ENCODE results near the gene HBA1.
"Not testable (repeated sequence)": the region's sequence is repeated elsewhere in the genome, so short reads cannot be mapped to it uniquely, and the experiment has no call there.

Gene HBA1

DNA sequence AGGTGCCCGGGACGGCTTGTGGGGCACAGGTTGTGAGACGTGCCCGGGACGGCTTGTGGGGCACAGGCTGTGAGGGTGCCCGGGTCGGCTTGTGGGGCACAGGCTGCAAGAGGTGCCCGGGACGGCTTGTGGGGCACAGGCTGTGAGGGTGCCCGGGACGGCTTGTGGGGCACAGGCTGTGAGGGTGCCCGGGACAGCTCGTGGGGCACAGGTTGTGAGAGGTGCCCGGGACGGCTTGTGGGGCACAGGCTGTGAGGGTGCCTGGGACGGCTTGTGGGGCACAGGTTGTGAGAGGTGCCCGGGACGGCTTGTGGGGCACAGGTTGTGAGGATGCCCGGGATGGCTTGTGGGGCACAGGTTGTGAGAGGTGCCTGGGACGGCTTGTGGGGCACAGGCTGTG, 16.2 kb upstream of the HBA1 start:
- DNase-seq = not testable (repeated sequence)

DNA sequence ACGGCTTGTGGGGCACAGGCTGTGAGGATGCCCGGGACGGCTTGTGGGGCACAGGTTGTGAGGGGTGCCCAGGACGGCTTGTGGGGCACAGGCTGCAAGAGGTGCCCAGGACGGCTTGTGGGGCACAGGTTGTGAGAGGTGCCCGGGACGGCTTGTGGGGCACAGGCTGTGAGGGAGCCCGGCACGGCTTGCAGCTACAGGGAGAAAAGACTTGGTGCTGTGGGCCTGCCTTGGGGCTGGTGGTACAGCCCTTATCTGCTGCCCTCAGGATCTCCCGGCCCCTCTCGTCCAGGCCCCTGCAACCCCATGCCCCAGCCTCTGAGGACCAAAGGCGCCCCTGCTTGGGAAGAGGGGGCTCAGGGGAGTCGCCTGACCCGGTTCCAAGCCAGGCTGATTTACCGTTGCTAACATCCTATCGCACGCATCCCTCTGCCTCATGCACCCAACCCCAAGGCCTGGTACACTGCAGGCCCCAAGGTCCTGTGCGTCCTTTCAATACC, 15.7 kb upstream of the HBA1 start:
- DNase-seq = no peak

DNA sequence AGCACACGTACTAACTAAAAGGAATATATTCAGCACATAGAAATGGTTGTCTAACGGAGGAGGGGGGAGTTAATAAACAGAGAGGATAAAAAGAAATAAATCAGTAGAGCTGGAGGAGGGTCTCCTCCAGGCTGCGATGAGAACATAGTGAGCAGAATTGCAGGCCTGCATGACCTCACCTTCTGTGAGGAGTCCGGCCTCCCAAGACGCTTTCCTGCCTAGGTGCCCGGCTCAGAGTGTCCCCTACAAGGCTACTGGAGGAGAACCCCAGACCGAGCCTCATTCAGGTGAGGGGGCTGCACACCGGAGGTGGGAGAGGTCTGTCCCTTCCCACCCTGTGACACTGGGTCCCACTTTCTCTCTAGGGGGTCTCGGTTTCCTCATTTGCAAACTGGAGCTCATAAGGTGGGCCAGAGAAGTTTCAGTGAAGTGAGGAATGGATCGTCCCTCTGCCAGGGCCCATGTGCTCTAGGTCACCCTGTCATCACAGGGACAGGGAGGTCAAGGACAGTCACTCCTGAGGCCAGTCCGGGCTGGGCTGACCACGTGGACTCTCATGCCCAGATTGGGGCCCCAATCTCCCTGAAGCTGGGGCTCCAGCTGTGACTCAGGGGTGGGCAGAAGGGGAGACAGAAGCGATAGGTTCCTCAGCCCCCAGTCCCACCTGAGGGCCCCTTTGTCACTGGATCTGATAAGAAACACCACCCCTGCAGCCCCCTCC, 14.0 kb upstream of the HBA1 start:
- no peak for DNase-seq

DNA sequence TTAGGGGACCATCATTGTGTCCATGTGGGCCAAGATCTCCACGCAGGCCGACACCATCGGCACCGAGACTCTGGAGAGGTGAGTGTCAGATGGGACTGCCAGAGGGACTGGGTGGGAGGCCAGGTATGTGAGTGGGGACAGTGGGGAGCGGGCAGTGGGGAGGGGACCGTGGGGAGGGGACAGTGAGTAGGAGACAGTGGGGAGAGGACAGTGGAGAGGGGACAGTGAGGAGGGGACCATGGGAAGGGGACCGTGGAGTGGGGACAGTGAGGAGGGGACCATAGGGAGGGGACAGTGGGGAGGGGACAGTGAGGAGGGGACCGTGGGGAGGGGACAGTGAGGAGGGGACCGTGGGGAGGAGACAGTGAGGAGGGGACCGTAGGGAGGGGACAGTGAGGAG, 13.3 kb upstream of the HBA1 start:
- DNase-seq = not testable (repeated sequence)

DNA sequence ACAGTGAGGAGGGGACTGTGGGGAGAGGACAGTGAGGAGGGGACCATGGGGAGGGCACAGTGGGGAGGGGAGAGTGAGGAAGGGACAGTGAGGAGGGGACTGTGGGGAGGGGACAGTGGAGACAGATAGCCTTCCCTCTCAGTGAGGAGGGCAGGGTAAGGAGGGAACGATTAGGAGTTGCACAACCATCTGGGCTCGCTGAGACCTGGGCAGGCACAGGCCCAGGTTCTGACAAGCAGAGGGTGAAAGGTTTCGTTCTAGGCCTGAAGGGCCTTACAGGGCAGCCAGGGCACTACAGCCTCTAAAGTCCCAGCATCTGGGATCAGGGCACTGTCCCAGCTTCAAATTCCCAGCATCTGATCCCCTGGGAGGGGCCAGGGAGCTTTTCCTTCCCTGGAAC, 12.8 kb upstream of the HBA1 start:
- DNase-seq = not testable (repeated sequence)

DNA sequence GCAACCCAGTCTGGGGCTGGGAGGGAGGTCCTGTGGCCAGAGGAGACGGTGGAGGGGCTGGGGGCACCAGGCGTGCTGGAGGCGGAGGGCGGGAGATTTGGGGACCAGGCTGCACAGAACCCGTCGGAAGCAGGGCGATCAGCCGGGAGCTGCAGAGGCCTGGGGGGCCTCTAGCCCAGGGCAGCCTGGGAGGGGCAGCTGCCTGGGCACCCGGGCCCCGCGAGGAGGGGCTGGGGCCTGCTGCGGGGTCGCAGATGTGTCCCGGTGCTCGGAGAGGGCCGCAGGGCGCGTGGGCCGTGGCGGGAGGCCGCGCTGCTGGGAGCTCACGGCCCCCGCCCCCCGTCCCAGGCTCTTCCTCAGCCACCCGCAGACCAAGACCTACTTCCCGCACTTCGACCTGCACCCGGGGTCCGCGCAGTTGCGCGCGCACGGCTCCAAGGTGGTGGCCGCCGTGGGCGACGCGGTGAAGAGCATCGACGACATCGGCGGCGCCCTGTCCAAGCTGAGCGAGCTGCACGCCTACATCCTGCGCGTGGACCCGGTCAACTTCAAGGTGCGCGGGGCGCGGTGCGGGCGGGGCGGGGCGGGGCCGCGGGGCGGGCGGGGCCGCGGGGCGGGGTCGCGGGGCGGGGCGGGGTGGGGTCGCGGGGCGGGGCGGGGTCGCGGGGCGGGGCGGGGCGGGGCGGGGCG, 12.2 kb upstream of the HBA1 start:
- DNase-seq = not testable (repeated sequence)

DNA sequence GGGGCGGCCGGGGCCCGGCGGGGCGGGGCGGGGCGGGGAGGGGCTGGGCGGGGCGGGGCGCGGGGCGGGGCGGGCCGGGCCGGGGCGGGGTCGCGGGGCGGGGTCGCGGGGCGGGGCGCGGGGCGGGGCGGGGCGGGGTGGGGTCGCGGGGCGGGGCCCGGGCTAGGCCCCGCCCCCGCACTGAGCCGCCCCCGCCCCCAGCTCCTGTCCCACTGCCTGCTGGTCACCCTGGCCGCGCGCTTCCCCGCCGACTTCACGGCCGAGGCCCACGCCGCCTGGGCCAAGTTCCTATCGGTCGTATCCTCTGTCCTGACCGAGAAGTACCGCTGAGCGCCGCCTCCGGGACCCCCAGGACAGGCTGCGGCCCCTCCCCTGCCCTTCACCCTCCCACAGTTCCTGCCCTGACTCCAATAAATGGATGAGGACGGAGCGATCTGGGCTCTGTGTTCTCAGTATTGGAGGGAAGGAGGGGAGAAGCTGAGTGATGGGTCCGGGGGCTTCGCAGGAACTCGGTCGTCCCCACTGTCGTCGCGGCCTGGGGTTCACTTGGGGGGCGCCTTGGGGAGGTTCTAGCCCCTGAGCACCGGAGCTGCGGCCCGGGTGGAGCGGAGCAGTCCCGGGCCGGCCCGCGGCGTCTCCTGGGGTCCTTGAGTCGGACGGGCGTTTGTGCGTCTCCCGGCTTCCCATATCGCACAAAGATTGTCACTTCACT, 11.5 kb upstream of the HBA1 start:
- DNase-seq = no peak

DNA sequence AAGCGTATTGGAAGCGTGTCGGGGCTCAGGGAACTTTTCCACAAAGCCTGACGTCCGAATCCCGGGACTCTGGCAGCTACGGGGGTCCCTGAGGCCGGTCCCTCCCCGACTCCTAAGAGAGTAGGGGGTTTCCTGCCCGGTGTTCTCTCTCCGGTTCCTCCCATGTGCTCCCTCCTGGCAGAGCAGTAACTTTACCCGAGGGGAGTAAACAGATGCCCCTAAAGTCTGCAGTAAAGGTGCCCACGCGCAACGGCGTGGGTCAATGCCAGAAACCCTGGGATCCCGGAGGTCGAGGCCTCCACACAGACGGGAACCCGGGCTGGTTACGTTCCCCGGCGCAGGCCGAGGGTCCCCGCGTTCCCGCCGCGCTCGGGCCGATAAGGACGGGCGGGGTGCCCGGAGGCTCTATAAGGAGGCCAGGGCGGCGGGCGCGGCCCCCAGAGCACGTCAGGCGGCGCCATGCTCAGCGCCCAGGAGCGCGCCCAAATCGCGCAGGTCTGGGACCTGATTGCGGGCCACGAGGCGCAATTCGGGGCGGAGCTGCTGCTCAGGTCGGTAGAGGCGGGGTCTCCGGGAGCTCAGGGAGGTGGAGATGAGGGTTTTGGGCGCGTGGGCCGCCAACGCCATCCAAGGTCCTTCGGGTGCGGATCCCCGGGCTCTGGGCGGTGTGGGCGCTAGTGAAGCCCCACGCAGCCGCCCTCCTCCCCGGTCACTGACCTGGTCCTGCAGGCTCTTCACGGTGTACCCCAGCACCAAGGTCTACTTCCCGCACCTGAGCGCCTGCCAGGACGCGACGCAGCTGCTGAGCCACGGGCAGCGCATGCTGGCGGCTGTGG, 10.7 kb upstream of the HBA1 start, which contains the start of gene HBM:
HBM (plus strand) TSS at position 440 of the 836 bp plus-strand sequence; CDS start at position 460, 20 bp downstream.
- DNase-seq = no peak

DNA sequence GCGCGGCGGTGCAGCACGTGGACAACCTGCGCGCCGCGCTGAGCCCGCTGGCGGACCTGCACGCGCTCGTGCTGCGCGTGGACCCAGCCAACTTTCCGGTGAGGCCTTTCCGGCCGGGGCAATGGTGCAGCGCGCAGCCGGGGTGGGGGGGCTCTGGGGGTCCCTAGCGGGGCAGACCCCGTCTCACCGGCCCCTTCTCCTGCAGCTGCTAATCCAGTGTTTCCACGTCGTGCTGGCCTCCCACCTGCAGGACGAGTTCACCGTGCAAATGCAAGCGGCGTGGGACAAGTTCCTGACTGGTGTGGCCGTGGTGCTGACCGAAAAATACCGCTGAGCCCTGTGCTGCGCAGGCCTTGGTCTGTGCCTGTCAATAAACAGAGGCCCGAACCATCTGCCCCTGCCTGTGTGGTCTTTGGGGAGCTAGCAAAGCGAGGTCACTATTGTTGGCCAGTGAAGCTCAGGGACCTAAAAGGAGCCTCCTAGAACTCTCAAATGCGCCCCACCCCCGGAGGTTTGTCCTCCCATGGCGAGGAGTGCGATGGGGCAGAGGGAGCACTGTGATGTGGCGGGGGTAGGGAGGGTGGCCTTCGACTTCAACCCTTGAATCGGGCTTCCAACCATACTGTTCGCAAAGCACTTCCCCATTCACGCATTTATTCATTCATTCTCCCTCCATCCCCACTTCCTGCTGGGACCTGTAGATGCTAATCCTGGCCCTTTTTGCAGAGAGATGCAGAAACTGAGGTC, 9.9 kb upstream of the HBA1 start:
- DNase-seq = no peak

DNA sequence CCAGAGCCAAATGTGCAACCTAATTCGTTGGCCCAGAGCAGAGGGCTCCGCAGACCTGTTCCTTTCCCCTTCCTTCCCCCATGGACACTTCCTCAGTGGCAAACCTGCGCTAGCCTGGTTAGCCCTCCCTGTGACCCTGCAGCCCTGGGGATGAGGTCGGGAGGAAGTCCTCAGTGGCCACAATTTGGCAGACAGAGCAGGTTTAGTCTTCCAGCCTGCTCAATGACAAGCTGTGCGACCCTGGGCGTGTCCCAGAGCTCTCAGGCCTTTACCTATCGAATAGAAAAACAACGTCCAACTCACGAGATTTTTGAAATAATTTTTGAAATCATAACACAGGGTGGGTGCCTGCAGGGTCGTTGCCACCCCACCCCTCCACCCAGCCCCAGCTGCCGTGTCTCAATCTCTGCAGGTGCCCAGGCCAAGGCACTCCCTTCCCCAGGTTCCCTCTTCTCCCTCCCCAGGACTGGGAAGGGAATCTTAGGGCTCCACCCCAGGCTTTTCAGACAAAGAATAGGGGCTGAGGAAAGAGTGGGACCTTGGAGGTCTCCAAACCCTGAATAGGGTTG, 9.3 kb upstream of the HBA1 start:
- DNase-seq = no peak

DNA sequence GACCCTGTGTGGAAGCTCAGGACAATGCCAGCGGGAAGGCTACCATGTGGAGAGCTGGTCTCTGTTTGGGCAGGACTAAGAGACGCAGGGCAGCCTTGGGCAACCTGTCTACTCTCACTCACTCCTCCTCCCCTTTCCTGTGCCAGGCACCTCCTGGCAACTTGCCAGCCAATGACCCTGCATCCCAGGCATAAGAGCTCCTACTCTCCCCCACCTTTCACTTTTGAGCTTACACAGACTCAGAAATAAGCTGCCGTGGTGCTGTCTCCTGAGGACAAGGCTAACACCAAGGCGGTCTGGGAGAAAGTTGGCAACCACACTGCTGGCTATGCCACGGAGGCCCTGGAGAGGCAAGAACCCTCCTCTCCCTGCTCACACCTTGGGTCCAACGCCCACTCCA, 8.1 kb upstream of the HBA1 start:
- DNase-seq = no peak

DNA sequence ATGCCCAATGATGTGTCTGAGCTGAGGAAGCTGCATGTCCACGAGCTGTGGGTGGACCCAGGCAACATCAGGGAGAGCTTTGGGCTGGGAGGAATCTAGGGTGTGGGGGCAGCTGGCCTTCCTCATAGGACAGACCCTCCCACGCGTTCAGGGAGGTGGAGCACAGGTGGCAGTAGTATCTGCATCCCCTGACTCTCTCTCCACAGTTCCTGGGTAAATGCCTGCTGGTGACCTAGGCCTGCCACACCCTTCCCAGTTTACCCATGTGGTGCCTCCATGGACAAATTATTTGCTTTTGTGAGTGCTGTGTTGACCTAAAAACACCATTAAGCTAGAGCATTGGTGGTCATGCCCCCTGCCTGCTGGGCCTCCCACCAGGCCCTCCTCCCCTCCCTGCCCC, 7.5 kb upstream of the HBA1 start:
- DNase-seq = no peak

DNA sequence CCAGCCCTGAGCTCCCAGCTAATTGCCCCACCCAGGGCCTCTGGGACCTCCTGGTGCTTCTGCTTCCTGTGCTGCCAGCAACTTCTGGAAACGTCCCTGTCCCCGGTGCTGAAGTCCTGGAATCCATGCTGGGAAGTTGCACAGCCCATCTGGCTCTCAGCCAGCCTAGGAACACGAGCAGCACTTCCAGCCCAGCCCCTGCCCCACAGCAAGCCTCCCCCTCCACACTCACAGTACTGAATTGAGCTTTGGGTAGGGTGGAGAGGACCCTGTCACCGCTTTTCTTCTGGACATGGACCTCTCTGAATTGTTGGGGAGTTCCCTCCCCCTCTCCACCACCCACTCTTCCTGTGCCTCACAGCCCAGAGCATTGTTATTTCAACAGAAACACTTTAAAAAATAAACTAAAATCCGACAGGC, 6.4 kb upstream of the HBA1 start:
- DNase-seq = not testable (repeated sequence)

DNA sequence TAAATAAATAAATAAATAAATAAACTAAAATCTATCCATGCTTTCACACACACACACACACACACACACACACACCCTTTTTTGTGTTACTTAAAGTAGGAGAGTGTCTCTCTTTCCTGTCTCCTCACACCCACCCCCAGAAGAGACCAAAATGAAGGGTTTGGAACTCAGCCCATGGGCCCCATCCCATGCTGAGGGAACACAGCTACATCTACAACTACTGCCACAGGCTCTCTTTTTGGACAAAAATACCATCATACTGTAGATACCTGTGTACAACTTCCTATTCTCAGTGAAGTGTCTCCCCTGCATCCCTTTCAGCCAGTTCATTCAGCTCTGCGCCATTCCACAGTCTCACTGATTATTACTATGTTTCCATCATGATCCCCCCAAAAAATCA, 5.7 kb upstream of the HBA1 start:
- no peak for DNase-seq

DNA sequence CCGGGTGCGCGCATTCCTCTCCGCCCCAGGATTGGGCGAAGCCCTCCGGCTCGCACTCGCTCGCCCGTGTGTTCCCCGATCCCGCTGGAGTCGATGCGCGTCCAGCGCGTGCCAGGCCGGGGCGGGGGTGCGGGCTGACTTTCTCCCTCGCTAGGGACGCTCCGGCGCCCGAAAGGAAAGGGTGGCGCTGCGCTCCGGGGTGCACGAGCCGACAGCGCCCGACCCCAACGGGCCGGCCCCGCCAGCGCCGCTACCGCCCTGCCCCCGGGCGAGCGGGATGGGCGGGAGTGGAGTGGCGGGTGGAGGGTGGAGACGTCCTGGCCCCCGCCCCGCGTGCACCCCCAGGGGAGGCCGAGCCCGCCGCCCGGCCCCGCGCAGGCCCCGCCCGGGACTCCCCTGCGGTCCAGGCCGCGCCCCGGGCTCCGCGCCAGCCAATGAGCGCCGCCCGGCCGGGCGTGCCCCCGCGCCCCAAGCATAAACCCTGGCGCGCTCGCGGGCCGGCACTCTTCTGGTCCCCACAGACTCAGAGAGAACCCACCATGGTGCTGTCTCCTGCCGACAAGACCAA, 4.0 kb upstream of the HBA1 start, which contains the start of gene HBA2:
HBA2 (plus strand) TSS at position 503 of the 568 bp plus-strand sequence; CDS start at position 540, 37 bp downstream.
- not testable (repeated sequence) for DNase-seq

DNA sequence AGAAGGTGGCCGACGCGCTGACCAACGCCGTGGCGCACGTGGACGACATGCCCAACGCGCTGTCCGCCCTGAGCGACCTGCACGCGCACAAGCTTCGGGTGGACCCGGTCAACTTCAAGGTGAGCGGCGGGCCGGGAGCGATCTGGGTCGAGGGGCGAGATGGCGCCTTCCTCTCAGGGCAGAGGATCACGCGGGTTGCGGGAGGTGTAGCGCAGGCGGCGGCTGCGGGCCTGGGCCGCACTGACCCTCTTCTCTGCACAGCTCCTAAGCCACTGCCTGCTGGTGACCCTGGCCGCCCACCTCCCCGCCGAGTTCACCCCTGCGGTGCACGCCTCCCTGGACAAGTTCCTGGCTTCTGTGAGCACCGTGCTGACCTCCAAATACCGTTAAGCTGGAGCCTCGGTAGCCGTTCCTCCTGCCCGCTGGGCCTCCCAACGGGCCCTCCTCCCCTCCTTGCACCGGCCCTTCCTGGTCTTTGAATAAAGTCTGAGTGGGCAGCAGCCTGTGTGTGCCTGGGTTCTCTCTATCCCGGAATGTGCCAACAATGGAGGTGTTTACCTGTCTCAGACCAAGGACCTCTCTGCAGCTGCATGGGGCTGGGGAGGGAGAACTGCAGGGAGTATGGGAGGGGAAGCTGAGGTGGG, 3.1 kb upstream of the HBA1 start:
- not testable (repeated sequence) for DNase-seq

DNA sequence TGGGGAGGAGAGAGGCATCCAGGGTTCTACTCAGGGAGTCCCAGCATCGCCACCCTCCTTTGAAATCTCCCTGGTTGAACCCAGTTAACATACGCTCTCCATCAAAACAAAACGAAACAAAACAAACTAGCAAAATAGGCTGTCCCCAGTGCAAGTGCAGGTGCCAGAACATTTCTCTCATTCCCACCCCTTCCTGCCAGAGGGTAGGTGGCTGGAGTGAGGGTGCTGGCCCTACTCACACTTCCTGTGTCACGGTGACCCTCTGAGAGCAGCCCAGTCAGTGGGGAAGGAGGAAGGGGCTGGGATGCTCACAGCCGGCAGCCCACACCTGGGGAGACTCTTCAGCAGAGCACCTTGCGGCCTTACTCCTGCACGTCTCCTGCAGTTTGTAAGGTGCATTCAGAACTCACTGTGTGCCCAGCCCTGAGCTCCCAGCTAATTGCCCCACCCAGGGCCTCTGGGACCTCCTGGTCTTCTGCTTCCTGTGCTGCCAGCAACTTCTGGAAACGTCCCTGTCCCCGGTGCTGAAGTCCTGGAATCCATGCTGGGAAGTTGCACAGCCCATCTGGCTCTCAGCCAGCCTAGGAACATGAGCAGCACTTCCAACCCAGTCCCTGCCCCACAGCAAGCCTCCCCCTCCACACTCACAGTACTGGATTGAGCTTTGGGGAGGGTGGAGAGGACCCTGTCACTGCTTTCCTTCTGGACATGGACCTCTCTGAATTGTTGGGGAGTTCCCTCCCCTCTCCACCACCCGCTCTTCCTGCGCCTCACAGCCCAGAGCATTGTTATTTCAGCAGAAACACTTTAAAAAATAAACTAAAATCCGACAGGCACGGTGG, 2.3 kb upstream of the HBA1 start:
- DNase-seq = not testable (repeated sequence)

DNA sequence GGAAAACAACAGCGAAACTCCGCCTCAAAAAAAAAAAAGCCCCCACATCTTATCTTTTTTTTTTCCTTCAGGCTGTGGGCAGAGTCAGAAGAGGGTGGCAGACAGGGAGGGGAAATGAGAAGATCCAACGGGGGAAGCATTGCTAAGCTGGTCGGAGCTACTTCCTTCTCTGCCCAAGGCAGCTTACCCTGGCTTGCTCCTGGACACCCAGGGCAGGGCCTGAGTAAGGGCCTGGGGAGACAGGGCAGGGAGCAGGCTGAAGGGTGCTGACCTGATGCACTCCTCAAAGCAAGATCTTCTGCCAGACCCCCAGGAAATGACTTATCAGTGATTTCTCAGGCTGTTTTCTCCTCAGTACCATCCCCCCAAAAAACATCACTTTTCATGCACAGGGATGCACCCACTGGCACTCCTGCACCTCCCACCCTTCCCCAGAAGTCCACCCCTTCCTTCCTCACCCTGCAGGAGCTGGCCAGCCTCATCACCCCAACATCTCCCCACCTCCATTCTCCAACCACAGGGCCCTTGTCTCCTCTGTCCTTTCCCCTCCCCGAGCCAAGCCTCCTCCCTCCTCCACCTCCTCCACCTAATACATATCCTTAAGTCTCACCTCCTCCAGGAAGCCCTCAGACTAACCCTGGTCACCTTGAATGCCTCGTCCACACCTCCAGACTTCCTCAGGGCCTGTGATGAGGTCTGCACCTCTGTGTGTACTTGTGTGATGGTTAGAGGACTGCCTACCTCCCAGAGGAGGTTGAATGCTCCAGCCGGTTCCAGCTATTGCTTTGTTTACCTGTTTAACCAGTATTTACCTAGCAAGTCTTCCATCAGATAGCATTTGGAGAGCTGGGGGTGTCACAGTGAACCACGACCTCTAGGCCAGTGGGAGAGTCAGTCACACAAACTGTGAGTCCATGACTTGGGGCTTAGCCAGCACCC, 1.2 kb upstream of the HBA1 start:
- DNase-seq = no peak
